ENCODE results near the gene ZNF827.
A peak's percentile ranks its signal among the peaks of the same experiment; 100 is the strongest.

- TF ChIP-seq CTCF (IDR thresholded peaks at IDR 0.05) (no peak), POLR2AphosphoS5 (IDR thresholded peaks at IDR 0.05) (peak; percentile 44 to 74), POLR2A (IDR thresholded peaks at IDR 0.05) (no peak), EP300 (IDR thresholded peaks at IDR 0.05) (no peak)
Measured at GRCh38 chr4:145734576-145735346, 203.9 kb downstream of the ZNF827 start.
